ENCODE measurements around the gene ELOVL5. TPM values are rescaled to one million over a fixed set of nuclear protein-coding genes. Genes with fewer than 3 reads are reported as not detected.

ELOVL5 gene
- total RNA-seq, 1 donor: 118 TPM

GRCh38 chr6:53382421-53382820 is 33.7 kb upstream of the ELOVL5 start:
- H3K4me3 ChIP-seq (ENCODE audit: low read depth, low read length): no peak overlapping the region
- peak; percentile 66 for DNase-seq (ENCODE audit: low read depth)
- TF ChIP-seq CTCF (IDR thresholded peaks at IDR 0.05; ENCODE audit: insufficient read depth, low read depth, low read length): no peak

GRCh38 chr6:53378208-53378607 is 29.5 kb upstream of the ELOVL5 start:
- no peak for DNase-seq (ENCODE audit: low read depth)
- no peak overlapping the region for H3K4me3 ChIP-seq (ENCODE audit: low read depth, low read length)
- no peak for TF ChIP-seq CTCF (IDR thresholded peaks at IDR 0.05; ENCODE audit: insufficient read depth, low read depth, low read length)

GRCh38 chr6:53377793-53378192 is 29.0 kb upstream of the ELOVL5 start:
- DNase-seq (ENCODE audit: low read depth): no peak
- TF ChIP-seq CTCF (IDR thresholded peaks at IDR 0.05; ENCODE audit: insufficient read depth, low read depth, low read length): no peak
- no peak overlapping the region for H3K4me3 ChIP-seq (ENCODE audit: low read depth, low read length)

- no peak for TF ChIP-seq CTCF (IDR thresholded peaks at IDR 0.05; ENCODE audit: insufficient read depth, low read depth, low read length)
- DNase-seq (ENCODE audit: low read depth): no peak
- no peak overlapping the region for H3K4me3 ChIP-seq (ENCODE audit: low read depth, low read length)
Observed at GRCh38 chr6:53377289-53377688, 28.5 kb upstream of the ELOVL5 start.

- no peak for TF ChIP-seq CTCF (IDR thresholded peaks at IDR 0.05; ENCODE audit: insufficient read depth, low read depth, low read length)
- H3K4me3 ChIP-seq (ENCODE audit: low read depth, low read length): no peak overlapping the region
- no peak for DNase-seq (ENCODE audit: low read depth)
Observed at GRCh38 chr6:53376661-53377226, 28.0 kb upstream of the ELOVL5 start.

- no peak overlapping the region for H3K4me3 ChIP-seq (ENCODE audit: low read depth, low read length)
- peak; percentile 33 for DNase-seq (ENCODE audit: low read depth)
Observed at GRCh38 chr6:53375847-53376246, 27.1 kb upstream of the ELOVL5 start.

More at GRCh38 chr6:53375847-53376246, 27.1 kb upstream of the ELOVL5 start:
- TF ChIP-seq CTCF (IDR thresholded peaks at IDR 0.05; ENCODE audit: insufficient read depth, low read depth, low read length): no peak
